RWPE1 (cell line): Measurements from ENCODE around the gene TACO1.

Experiments used
- CTCF ChIA-PET: fragments of 350-600 bp; sonication (Branson Sonifier 250); formaldehyde crosslinking; extraction: SDS; loops from one replicate; lab custom pipeline; 2021; lab: Yijun Ruan, JAX
- POLR2A ChIA-PET: fragments of 400-600 bp; formaldehyde crosslinking; extraction: SDS; loops from one replicate; lab custom pipeline; 2020; ENCODE audit warnings: antibody characterized with exemption; ENCODE audit not compliant: low non-redundant PET; lab: Yijun Ruan, JAX
- DNase-seq: peaks from one replicate; pipeline ENCODE4 v3.0.0; 2012; ENCODE audit warnings: low spot score
- H3K27ac ChIP-seq: fragments of 450-650 bp; 2 replicates; pipeline ENCODE4 v1.5.1; 2017
- CTCF ChIP-seq: fragments of 450-650 bp; conservative IDR thresholded peaks from 2 replicates; pipeline ENCODE4 v1.5.1; 2017; ENCODE audit warnings: low read depth, mild to moderate bottlenecking

The TACO1 gene

GRCh38 chr17:63563339-63563738, 37.4 kb upstream of the TACO1 start:
- POLR2A ChIA-PET: no interaction called here
- no peak overlapping the region for H3K27ac ChIP-seq
- no peak for DNase-seq
- CTCF ChIA-PET: no interaction called here
- no peak for TF ChIP-seq CTCF

- ChIA-PET POLR2A (no interaction called here), CTCF (no interaction called here)
- TF ChIP-seq CTCF: no peak
- no peak for DNase-seq
- no peak overlapping the region for H3K27ac ChIP-seq
These were observed 36.1 kb upstream of the TACO1 start for GRCh38 chr17:63564562-63564961.

DNA sequence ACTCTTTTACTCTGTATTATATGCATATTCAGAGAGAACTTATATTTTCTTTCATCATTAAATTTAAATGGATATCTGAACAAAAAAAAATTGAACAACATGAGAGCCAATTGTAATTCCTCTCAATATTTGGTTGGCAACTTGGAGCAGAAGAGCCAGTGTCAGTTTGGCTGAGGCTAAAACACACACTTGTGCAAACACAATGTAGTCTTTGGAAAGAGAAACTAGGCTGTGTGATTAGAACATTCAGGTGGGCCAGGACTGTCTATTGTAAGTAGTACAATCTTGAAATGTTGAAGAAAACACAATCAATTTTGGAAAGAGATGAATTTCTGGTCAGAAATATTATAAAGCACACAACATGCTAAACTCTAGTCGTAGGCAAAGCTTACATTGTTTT, 33.5 kb upstream of the TACO1 start:
- H3K27ac ChIP-seq: no peak overlapping the region
- TF ChIP-seq CTCF: no peak
- ChIA-PET CTCF (no interaction called here), POLR2A (no interaction called here)
- DNase-seq: no peak

- ChIA-PET CTCF (interaction anchor here (0.6 to 1.0 kb wide), 4 partner anchors 137 to 1568 kb away, joined by 3 read pairs; no protein-coding TSS in a partner anchor), POLR2A (no interaction called here)
- DNase-seq: no peak
- no peak overlapping the region for H3K27ac ChIP-seq
- TF ChIP-seq CTCF: no peak
These were observed 32.1 kb upstream of the TACO1 start for GRCh38 chr17:63568563-63568962.

DNA sequence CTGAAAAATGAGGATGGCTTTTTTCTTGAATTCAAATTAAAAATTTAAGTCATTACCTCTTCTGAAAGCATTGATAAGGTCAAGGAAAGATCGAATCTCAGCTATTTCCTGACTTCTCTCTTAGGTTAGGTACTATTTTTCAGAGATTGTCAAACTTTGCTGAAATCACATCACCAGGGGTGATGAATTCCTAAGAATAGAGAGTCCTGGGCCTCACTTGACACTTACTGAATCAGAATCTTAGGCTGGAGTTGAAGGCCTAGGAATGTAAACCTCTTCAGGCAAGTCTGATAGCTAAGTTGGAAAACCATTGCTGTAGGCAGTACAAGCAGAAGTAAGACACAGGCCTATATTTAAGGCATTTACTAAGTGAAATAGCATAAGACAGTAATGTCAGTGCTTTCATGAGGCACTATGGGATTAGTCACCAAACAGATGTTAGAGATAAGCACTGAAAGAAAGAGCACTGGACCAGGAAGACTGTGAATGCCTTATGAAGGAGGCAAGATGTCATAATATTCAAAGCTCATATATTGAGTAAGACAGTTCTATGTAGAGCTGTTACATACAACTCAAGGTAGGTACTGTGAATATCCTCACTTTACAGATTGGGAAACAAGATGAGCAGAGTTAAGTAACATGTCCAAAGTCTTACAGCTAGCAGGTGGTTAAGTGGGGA, 28.9 kb upstream of the TACO1 start:
- DNase-seq: no peak

GRCh38 chr17:63573634-63574033, 27.1 kb upstream of the TACO1 start:
- CTCF ChIA-PET: interaction anchor here (0.6 to 1.1 kb wide), 3 partner anchors 23 to 138 kb away, joined by 3 to 5 read pairs (median 5); no protein-coding TSS in a partner anchor
- no peak for DNase-seq

More for the DNA sequence above, 28.9 kb upstream of the TACO1 start:
- ChIA-PET POLR2A (no interaction called here), CTCF (interaction anchor here (0.6 to 1.3 kb wide), 2 partner anchors 27 to 146 kb away, joined by 4 to 5 read pairs; no protein-coding TSS in a partner anchor)
- H3K27ac ChIP-seq: no peak overlapping the region
- no peak for TF ChIP-seq CTCF

More at GRCh38 chr17:63573634-63574033, 27.1 kb upstream of the TACO1 start:
- no peak overlapping the region for H3K27ac ChIP-seq
- POLR2A ChIA-PET: no interaction called here
- peak; percentile 29 for TF ChIP-seq CTCF
